HepG2 (cell line): ENCODE results near the gene CST11. TPM values are rescaled to one million over a fixed set of nuclear protein-coding genes. Genes with fewer than 3 reads are reported as not detected.
A peak's percentile ranks its signal among the peaks of the same experiment; 100 is the strongest.

Source experiments
- ATAC-seq: fragments of 200-7000 bp; cut with Tn5 transposase; 3 replicates; pipeline ENCODE4 v1.9.1; 2020; ENCODE audit warnings: mild to moderate bottlenecking, moderate library complexity
- BruUV-seq: library from RNA; stranded (reverse); fragments of 400-500 nt; replicated peaks from 2 replicates; lab custom pipeline; 2021; lab: Mats Ljungman, UMichigan
- CTCF ChIA-PET: fragments of 300-600 bp; formaldehyde crosslinking; extraction: SDS; loops from one replicate; lab custom pipeline; 2021; ENCODE audit warnings: low total read pairs, inconsistent platforms, low intra/inter-chr PET ratio; lab: Yijun Ruan, JAX
- POLR2A ChIA-PET: fragments of 350-600 bp; sonication (Branson Sonifier 250); formaldehyde crosslinking; loops from one replicate; lab custom pipeline; 2020; ENCODE audit warnings: antibody characterized with exemption, inconsistent platforms; lab: Yijun Ruan, JAX
- DNase-seq: peaks from one replicate; pipeline ENCODE4 v3.0.0-alpha.2; 2015; ENCODE audit warnings: low spot score
- FAIRE-seq: peaks from 3 replicates; lab custom pipeline; 2011; peaks lifted over from hg19 to GRCh38; lab: Jason Lieb, UNC
- H2AFZ ChIP-seq: one replicate; pipeline ENCODE4 v1.6.1; 2011; ENCODE audit warnings: low read length, inconsistent platforms
- H3K27ac ChIP-seq: fragments of 300-600 bp; 3 replicates; pipeline ENCODE4 v1.8.0; 2011; ENCODE audit warnings: mixed run types, mild to moderate bottlenecking, mixed read lengths, low read length, inconsistent platforms; ENCODE audit not compliant: insufficient read depth; ENCODE audit errors: extremely low read length
- H3K27me3 ChIP-seq, 2 experiments: fragments of 200-600 bp in 1 of 2; 2 replicates in 1 of 2; 3 replicates in 1 of 2; pipeline versions ENCODE4 v1.6.0 to v1.8.0; 2011; ENCODE audit warnings: low read length in 2 of 2, mild to moderate bottlenecking in 2 of 2, moderate library complexity in 2 of 2, inconsistent platforms in 1 of 2; ENCODE audit not compliant: insufficient read depth in 2 of 2, control insufficient read depth in 1 of 2
- H3K36me3 ChIP-seq, 2 experiments: fragments of 200-600 bp in 1 of 2; replicated peaks in 1 of 2; 2 replicates in 1 of 2; 3 replicates in 1 of 2; pipeline versions ENCODE4 v1.5.1 to v1.8.0; 2011; ENCODE audit warnings: low read length in 2 of 2, inconsistent platforms in 1 of 2; ENCODE audit not compliant: insufficient read depth in 2 of 2, control insufficient read depth in 1 of 2
- H3K4me1 ChIP-seq: 2 replicates; pipeline ENCODE4 v1.5.1; 2012; ENCODE audit warnings: low read length, inconsistent platforms; ENCODE audit not compliant: insufficient read depth
- H3K4me2 ChIP-seq: 2 replicates; pipeline ENCODE4 v1.6.0; 2011; ENCODE audit warnings: low read depth, low read length, inconsistent platforms
- H3K4me3 ChIP-seq, 3 experiments: fragments of 200-600 bp in 1 of 3; sonication (generic), shearing (Covaris generic) in 1 of 3; replicated peaks in 1 of 3; 2 replicates each; pipeline ENCODE4 v1.5.1; 2011 to 2016; ENCODE audit warnings: low read length in 3 of 3, inconsistent platforms in 2 of 3, low read depth in 2 of 3, mild to moderate bottlenecking in 2 of 3, control low read depth in 1 of 3, mixed read lengths in 1 of 3; ENCODE audit not compliant: insufficient read depth in 1 of 3
- H3K79me2 ChIP-seq: one replicate; pipeline ENCODE4 v1.6.1; 2011; ENCODE audit warnings: low read length, inconsistent platforms; ENCODE audit not compliant: insufficient read depth
- H3K9ac ChIP-seq: 2 replicates; pipeline ENCODE4 v1.6.0; 2011; ENCODE audit warnings: mild to moderate bottlenecking, low read depth, low read length, inconsistent platforms; ENCODE audit not compliant: insufficient read depth
- H3K9me3 ChIP-seq: 2 replicates; pipeline ENCODE4 v1.5.1; 2012; ENCODE audit warnings: mild to moderate bottlenecking, low read length
- H4K20me1 ChIP-seq: 2 replicates; pipeline ENCODE4 v1.6.0; 2011; ENCODE audit warnings: inconsistent platforms, mild to moderate bottlenecking, low read length, moderate library complexity; ENCODE audit not compliant: insufficient read depth
- ATAD3A ChIP-seq: sonication (generic); formaldehyde crosslinking; IDR thresholded peaks from 2 replicates; pipeline ENCODE4 v1.4.0; 2020; ENCODE audit warnings: missing genetic modification reagents
- ATM ChIP-seq: fragments of 450-650 bp; IDR thresholded peaks from 2 replicates; pipeline ENCODE4 v1.7.1; 2017; ENCODE audit warnings: mild to moderate bottlenecking, borderline replicate concordance
- FOXK2 ChIP-seq: fragments of 450-650 bp; IDR thresholded peaks from 2 replicates; pipeline ENCODE4 v1.6.1; 2016
- HOXA5 ChIP-seq: sonication (generic); formaldehyde crosslinking; IDR thresholded peaks from 2 replicates; pipeline ENCODE4 v1.4.0; 2020; ENCODE audit warnings: missing genetic modification reagents
- NBN ChIP-seq: fragments of 450-650 bp; conservative IDR thresholded peaks from 2 replicates; pipeline ENCODE4 v1.6.1; 2017
- NR0B2 ChIP-seq: sonication (generic); formaldehyde crosslinking; IDR thresholded peaks from 2 replicates; pipeline ENCODE4 v1.4.0; 2020; ENCODE audit warnings: mild to moderate bottlenecking, missing genetic modification reagents
- RFX1 ChIP-seq: fragments of 450-650 bp; IDR thresholded peaks from 2 replicates; pipeline ENCODE4 v1.6.1; 2017
- SATB2 ChIP-seq: sonication (generic); formaldehyde crosslinking; IDR thresholded peaks from 2 replicates; pipeline ENCODE4 v1.5.0; 2020; ENCODE audit warnings: missing genetic modification reagents
- SOX6 ChIP-seq, 2 experiments: fragments of 450-650 bp in 1 of 2; sonication (generic) in 1 of 2; formaldehyde crosslinking in 1 of 2; IDR thresholded peaks; 2 replicates each; pipeline versions ENCODE4 v1.4.0 to v1.6.1; 2017 to 2020; ENCODE audit warnings: antibody characterized with exemption in 1 of 2, mild to moderate bottlenecking in 1 of 2, missing genetic modification reagents in 1 of 2
- ZFAT ChIP-seq: sonication (generic); formaldehyde crosslinking; conservative IDR thresholded peaks from 2 replicates; pipeline ENCODE4 v1.8.1; 2023; ENCODE audit warnings: missing genetic modification reagents, inconsistent platforms
- ZNF282 ChIP-seq: fragments of 450-650 bp; IDR thresholded peaks from 2 replicates; pipeline ENCODE4 v1.6.1; 2018; ENCODE audit not compliant: partially characterized antibody
- ZNF317 ChIP-seq: sonication (generic); formaldehyde crosslinking; IDR thresholded peaks from 2 replicates; pipeline ENCODE4 v1.5.0; 2020; ENCODE audit warnings: mild to moderate bottlenecking, missing genetic modification reagents
- ZNF432 ChIP-seq: sonication (generic); formaldehyde crosslinking; IDR thresholded peaks from 2 replicates; pipeline ENCODE4 v1.5.0; 2020; ENCODE audit warnings: missing genetic modification reagents, mild to moderate bottlenecking, borderline replicate concordance
- WGBS: methylation state at CpG from one replicate; pipeline ENCODE4 v1.1.6; 2017; ENCODE audit warnings: low lambda C conversion rate; 5-methylcytosine and 5-hydroxymethylcytosine counted together
- in situ Hi-C: cut with HindIII; loops from 2 replicates; pipeline ENCODE4 v1.10.0; 2017; ENCODE audit warnings: low pct_unique_long_range_greater_than_20kb; ENCODE audit not compliant: extremely low pct_ligation_motif_present
- intact Hi-C: fragments of 100-400 bp; cut with micrococcal nuclease; formaldehyde crosslinking; loops from one replicate; pipeline ENCODE4 v1.10.0; 2022; ENCODE audit not compliant: unreplicated experiment
- polyA plus RNA-seq, 8 experiments: library from polyadenylated mRNA; depleted of rRNA in 3 of 8; stranded (reverse) in 7 of 8; unstranded in 1 of 8; fragments of >200 nt; fragmentation: Illumina TruSeq in 4 of 8; extraction: Trizol in 4 of 8; gene quantifications; 2 replicates each; pipeline versions ENCODE4 v1.2.1 to v1.2.3, GENCODE V29; 2011 to 2016; ENCODE audit warnings: low read depth in 4 of 8, missing spikeins in 1 of 8, mixed read lengths in 1 of 8; ENCODE audit not compliant: insufficient read depth in 1 of 8
- total RNA-seq, 5 experiments: library from RNA; depleted of rRNA; stranded (reverse); fragments of >200 nt; fragmentation: Illumina TruSeq; extraction: Trizol; gene quantifications; 2 replicates each; pipeline ENCODE4 v1.2.3, GENCODE V29; 2016; ENCODE audit warnings: low read depth in 1 of 5
- TF ChIP-seq, protein P1 (sequence below), 2 experiments: sonication (generic) in 1 of 2; formaldehyde crosslinking in 1 of 2; IDR thresholded peaks; 2 replicates each; pipeline versions ENCODE4 v1.6.1 to v1.9.0; 2014 to 2022; ENCODE audit warnings: antibody characterized with exemption in 1 of 2, borderline replicate concordance in 1 of 2, inconsistent platforms in 1 of 2, low read depth in 1 of 2, missing genetic modification reagents in 1 of 2
- TF ChIP-seq, protein P2 (sequence below): sonication (generic); formaldehyde crosslinking; IDR thresholded peaks from 2 replicates; pipeline ENCODE4 v1.5.0; 2020; ENCODE audit warnings: missing genetic modification reagents

CST11 gene
- total and polyA plus RNA-seq, 2 of the 13 experiments (the other 11 are each of a cell fraction or from before 2014, with no cell fraction given), result not detected

- TF ChIP-seq, protein P1, sequence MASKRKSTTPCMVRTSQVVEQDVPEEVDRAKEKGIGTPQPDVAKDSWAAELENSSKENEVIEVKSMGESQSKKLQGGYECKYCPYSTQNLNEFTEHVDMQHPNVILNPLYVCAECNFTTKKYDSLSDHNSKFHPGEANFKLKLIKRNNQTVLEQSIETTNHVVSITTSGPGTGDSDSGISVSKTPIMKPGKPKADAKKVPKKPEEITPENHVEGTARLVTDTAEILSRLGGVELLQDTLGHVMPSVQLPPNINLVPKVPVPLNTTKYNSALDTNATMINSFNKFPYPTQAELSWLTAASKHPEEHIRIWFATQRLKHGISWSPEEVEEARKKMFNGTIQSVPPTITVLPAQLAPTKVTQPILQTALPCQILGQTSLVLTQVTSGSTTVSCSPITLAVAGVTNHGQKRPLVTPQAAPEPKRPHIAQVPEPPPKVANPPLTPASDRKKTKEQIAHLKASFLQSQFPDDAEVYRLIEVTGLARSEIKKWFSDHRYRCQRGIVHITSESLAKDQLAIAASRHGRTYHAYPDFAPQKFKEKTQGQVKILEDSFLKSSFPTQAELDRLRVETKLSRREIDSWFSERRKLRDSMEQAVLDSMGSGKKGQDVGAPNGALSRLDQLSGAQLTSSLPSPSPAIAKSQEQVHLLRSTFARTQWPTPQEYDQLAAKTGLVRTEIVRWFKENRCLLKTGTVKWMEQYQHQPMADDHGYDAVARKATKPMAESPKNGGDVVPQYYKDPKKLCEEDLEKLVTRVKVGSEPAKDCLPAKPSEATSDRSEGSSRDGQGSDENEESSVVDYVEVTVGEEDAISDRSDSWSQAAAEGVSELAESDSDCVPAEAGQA (IDR thresholded peaks at IDR 0.05; ENCODE audit: low read depth), result no peak
- TF ChIP-seq, protein P1 (CRISPR knock-in tag; IDR thresholded peaks at IDR 0.05; ENCODE audit: borderline replicate concordance), result no peak
Observed at GRCh38 chr20:23454816-23455215, 2.1 kb upstream of the CST11 start (continued).

DNA sequence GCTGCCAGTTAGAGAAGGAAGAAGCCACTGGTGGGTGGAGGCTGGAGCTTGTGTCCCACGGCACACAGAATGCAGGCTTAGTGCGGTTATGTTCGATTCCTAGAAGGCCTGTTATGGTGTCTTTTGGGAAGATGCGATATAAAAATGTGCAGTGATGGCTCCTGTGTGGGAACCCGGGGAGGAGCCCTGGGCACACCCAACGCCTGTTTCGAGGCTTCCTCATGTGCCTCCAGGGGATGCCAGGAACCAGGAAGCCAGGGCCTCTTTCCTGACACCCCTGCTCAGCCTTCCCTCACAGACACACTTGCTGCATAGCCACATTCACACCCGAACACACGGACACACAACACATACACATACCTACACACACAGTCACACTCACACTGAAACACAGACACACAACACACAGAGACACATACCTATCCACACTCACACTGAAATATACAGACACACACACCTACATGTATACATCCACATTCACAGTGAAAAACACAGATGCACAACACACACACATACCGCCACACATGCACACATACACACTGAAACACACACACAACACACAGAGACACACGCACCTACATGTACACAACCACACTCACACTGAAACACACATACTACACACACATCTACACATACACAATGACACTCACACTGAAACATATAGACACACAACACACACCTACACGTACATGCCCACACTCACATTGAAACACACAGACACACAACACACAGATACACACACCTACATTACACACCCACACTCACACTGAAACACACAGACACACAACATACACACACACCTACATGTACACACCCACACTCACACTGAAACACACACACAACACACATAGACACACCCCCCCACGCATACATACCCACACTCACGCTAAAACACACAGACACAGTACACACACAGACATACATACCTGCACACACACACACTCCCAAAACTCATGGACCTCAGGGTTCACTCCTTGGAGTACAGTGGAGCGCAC lies 1.2 kb upstream of the CST11 start:
- 61% methylated on average over 15 of the region's 15 CpGs for WGBS
- POLR2A ChIA-PET, result no interaction called here
- BruUV-seq, result no TSS peak
- Histone ChIP-seq H2AFZ (no peak overlapping the region), H3K27ac (no peak overlapping the region), H3K36me3 (no peaks in the 10 kb centered on the region), H3K4me1 (no peaks in the 10 kb centered on the region), H3K9ac (no peak overlapping the region), H3K4me3 (no peak overlapping the region), H3K4me2 (no peak overlapping the region), H3K79me2 (no peaks in the 10 kb centered on the region), H4K20me1 (no peaks in the 10 kb centered on the region), H3K27me3 (peaks cover 4 to 47% of the 10 kb centered on the region in 2 experiments; a peak in 3 of 5 replicates), H3K9me3 (no peaks in the 10 kb centered on the region)
- CTCF ChIA-PET, result no interaction called here
- DNase-seq, result no peak
- no peak for ATAC-seq
- FAIRE-seq, result peak; percentile 50
- in situ Hi-C loops, result no loop called here
- intact Hi-C loops, result no loop called here
- TF ChIP-seq ATM, result peak; percentile 12; the same call in 1 of the 2 replicates
- 0 out of 2 replicates have a peak, but pooled peaks have one; percentile 32 for TF ChIP-seq FOXK2
- no peak for TF ChIP-seq NR0B2 (CRISPR knock-in tag)
- peak; percentile 92; the same call in 1 of the 2 replicates for TF ChIP-seq NBN
- no peak for TF ChIP-seq ZFAT (CRISPR knock-in tag)
- no peak for TF ChIP-seq ZNF432 (CRISPR knock-in tag)
- TF ChIP-seq ATAD3A, result no peak
- TF ChIP-seq ZNF282, result peak; percentile 81
- TF ChIP-seq, protein P2, sequence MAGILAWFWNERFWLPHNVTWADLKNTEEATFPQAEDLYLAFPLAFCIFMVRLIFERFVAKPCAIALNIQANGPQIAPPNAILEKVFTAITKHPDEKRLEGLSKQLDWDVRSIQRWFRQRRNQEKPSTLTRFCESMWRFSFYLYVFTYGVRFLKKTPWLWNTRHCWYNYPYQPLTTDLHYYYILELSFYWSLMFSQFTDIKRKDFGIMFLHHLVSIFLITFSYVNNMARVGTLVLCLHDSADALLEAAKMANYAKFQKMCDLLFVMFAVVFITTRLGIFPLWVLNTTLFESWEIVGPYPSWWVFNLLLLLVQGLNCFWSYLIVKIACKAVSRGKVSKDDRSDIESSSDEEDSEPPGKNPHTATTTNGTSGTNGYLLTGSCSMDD (CRISPR knock-in tag), result no peak
- peak; percentile 94 for TF ChIP-seq SOX6 (IDR thresholded peaks at IDR 0.05)
- no peak for TF ChIP-seq SOX6 (CRISPR knock-in tag; IDR thresholded peaks at IDR 0.05)
- TF ChIP-seq RFX1, result no peak
- TF ChIP-seq SATB2 (CRISPR knock-in tag), result no peak
- no peak for TF ChIP-seq HOXA5 (CRISPR knock-in tag)
- TF ChIP-seq ZNF317 (CRISPR knock-in tag), result no peak
